H1 (cell line): ENCODE measurements around the gene PDE2A.

Source experiments
- CREB1 ChIP-seq: IDR thresholded peaks from 2 replicates; pipeline ENCODE4 v1.6.1; 2012; ENCODE audit warnings: inconsistent platforms
- EP300 ChIP-seq, 2 experiments: IDR thresholded peaks; 1 replicate in 1 of 2; 2 replicates in 1 of 2; pipeline ENCODE4 v1.6.1; 2011 to 2012; ENCODE audit warnings: low read depth in 2 of 2, low read length in 2 of 2, mild to moderate bottlenecking in 2 of 2, borderline replicate concordance in 1 of 2, inconsistent platforms in 1 of 2, moderate library complexity in 1 of 2
- EZH2 ChIP-seq: fragments of 200-600 bp; sonication (generic); IDR thresholded peaks from 2 replicates; pipeline ENCODE4 v1.7.1; 2012; ENCODE audit warnings: low read depth, mild to moderate bottlenecking, moderate library complexity, low read length, inconsistent platforms; ENCODE audit not compliant: severe bottlenecking
- GABPA ChIP-seq: IDR thresholded peaks from 2 replicates; pipeline ENCODE4 v1.6.1; 2011; ENCODE audit warnings: mild to moderate bottlenecking, low read length, moderate library complexity, borderline replicate concordance; ENCODE audit not compliant: insufficient read depth
- GTF2F1 ChIP-seq: IDR thresholded peaks from 2 replicates; pipeline ENCODE4 v1.6.1; 2012; ENCODE audit warnings: low read depth, low read length, improper control_type of control experiment, borderline replicate concordance
- POLR2A ChIP-seq, 2 experiments: IDR thresholded peaks; 1 replicate in 1 of 2; 2 replicates in 1 of 2; pipeline ENCODE4 v1.6.1; 2011; ENCODE audit warnings: low read depth in 2 of 2, low read length in 2 of 2, mild to moderate bottlenecking in 2 of 2; ENCODE audit errors: control extremely low read depth in 1 of 2
- SIN3A ChIP-seq, 2 experiments: IDR thresholded peaks in 1 of 2; conservative IDR thresholded peaks in 1 of 2; 2 replicates each; pipeline ENCODE4 v1.6.1; 2011 to 2012; ENCODE audit warnings: low read length in 2 of 2, improper control_type of control experiment in 1 of 2, low read depth in 1 of 2, mild to moderate bottlenecking in 1 of 2
- TAF1 ChIP-seq: IDR thresholded peaks from 2 replicates; pipeline ENCODE4 v1.6.1; 2011; ENCODE audit warnings: mild to moderate bottlenecking, low read depth, low read length
- YY1 ChIP-seq: IDR thresholded peaks from 2 replicates; pipeline ENCODE4 v1.6.1; 2011; ENCODE audit warnings: low read depth, mild to moderate bottlenecking, low read length
- TF ChIP-seq, protein P1 (sequence below), 3 experiments: IDR thresholded peaks; 1 replicate in 2 of 3; 2 replicates in 1 of 3; pipeline versions ENCODE4 v1.5.1 to v1.6.1; 2011; ENCODE audit warnings: low read length in 3 of 3, mild to moderate bottlenecking in 3 of 3, inconsistent platforms in 2 of 3, low read depth in 1 of 3, moderate library complexity in 1 of 3; ENCODE audit not compliant: insufficient read depth in 1 of 3; ENCODE audit errors: control extremely low read depth in 1 of 3
- TF ChIP-seq, protein P2 (sequence below): IDR thresholded peaks from 2 replicates; pipeline ENCODE4 v1.6.1; 2011; ENCODE audit warnings: low read length, improper control_type of control experiment
- TF ChIP-seq, protein P3 (sequence below): IDR thresholded peaks from 2 replicates; pipeline ENCODE4 v1.6.1; 2012; ENCODE audit warnings: inconsistent platforms

DNA sequence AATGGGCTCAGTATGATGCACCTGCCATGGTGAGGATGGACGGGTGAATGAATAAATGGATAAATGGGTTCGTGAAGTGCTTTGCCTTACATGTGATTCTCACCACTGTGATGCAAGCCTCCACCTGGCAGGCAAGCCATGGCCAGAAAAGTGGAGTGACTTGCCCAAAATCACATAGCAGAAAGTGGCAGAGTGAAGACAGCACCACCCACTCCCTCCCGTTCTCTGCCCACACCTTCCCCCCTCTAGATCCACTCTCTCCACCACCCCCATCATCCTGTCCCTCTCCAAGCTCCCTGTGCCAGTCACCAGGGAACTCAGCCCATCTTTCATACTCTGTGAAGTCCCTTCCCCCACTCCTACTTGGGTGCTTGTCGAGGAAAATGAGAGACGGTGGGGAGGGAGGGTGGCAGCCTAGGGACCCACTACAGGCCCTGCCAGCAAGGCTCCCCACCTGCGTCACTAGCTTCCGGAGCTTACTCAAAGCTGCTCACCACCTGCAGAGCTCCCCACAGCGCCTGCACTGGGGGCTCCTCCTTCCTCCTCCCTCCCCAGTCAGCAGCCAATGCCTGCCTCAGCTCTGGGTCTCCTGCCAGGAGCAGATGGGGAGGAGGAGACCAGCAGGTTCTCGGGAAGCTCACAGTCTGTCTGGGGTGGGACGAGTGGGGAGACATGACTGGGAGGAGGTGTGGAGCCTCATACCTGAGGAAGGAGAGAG lies 82.3 kb downstream of the PDE2A start:
- TF ChIP-seq YY1, result no peak
- TF ChIP-seq EZH2, result no peak
- no peak for TF ChIP-seq EP300 (IDR thresholded peaks at IDR 0.05; ENCODE audit: borderline replicate concordance in 1 of 2, low read depth in 2 of 2, low read length in 2 of 2)
- TF ChIP-seq, protein P1, sequence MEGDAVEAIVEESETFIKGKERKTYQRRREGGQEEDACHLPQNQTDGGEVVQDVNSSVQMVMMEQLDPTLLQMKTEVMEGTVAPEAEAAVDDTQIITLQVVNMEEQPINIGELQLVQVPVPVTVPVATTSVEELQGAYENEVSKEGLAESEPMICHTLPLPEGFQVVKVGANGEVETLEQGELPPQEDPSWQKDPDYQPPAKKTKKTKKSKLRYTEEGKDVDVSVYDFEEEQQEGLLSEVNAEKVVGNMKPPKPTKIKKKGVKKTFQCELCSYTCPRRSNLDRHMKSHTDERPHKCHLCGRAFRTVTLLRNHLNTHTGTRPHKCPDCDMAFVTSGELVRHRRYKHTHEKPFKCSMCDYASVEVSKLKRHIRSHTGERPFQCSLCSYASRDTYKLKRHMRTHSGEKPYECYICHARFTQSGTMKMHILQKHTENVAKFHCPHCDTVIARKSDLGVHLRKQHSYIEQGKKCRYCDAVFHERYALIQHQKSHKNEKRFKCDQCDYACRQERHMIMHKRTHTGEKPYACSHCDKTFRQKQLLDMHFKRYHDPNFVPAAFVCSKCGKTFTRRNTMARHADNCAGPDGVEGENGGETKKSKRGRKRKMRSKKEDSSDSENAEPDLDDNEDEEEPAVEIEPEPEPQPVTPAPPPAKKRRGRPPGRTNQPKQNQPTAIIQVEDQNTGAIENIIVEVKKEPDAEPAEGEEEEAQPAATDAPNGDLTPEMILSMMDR (IDR thresholded peaks at IDR 0.05; ENCODE audit: control extremely low read depth in 1 of 3, insufficient read depth in 1 of 3, low read depth in 1 of 3, low read length in 3 of 3), result no peak
- TF ChIP-seq SIN3A (conservative IDR thresholded peaks at IDR 0.05 in 1 of 2, IDR thresholded peaks at IDR 0.05 in 1 of 2; ENCODE audit: low read depth in 1 of 2, low read length in 2 of 2), result no peak
- TF ChIP-seq, protein P2, sequence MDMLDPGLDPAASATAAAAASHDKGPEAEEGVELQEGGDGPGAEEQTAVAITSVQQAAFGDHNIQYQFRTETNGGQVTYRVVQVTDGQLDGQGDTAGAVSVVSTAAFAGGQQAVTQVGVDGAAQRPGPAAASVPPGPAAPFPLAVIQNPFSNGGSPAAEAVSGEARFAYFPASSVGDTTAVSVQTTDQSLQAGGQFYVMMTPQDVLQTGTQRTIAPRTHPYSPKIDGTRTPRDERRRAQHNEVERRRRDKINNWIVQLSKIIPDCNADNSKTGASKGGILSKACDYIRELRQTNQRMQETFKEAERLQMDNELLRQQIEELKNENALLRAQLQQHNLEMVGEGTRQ, result no peak
- TF ChIP-seq CREB1, result no peak
- no peak for TF ChIP-seq POLR2A (IDR thresholded peaks at IDR 0.05; ENCODE audit: control extremely low read depth in 1 of 2, low read depth in 2 of 2, low read length in 2 of 2)
- TF ChIP-seq, protein P3, sequence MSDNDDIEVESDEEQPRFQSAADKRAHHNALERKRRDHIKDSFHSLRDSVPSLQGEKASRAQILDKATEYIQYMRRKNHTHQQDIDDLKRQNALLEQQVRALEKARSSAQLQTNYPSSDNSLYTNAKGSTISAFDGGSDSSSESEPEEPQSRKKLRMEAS, result no peak
- TF ChIP-seq GTF2F1, result no peak
- no peak for TF ChIP-seq TAF1
- no peak for TF ChIP-seq GABPA
